T-helper 22 cell (primary cell): ENCODE results near the gene DEPP1.

Experiments
- DNase-seq: peaks from one replicate; pipeline ENCODE4 v3.0.0-alpha.2; 2020; ENCODE audit warnings: low read depth

DEPP1 gene

DNA sequence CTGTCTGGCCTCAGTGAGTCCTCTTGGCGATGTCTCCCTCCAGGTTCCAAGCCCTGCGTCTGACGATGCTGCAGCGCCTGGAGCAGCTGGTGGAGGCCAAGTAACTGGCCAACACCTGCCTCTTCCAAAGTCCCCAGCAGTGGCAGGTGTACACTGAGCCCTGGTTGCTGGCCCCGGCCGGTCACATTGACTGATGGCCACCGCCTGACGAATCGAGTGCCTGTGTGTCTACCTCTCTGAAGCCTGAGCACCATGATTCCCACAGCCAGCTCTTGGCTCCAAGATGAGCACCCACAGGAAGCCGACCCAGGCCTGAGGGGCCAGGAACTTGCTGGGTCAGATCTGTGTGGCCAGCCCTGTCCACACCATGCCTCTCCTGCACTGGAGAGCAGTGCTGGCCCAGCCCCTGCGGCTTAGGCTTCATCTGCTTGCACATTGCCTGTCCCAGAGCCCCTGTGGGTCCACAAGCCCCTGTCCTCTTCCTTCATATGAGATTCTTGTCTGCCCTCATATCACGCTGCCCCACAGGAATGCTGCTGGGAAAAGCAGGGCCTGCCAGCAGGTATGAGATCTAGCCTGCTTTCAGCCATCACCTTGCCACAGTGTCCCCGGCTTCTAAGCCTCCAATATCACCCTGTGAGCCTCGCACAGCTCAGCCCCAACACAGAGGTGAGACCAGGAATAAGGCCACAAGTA lies 14.8 kb upstream of the DEPP1 start:
- no peak for DNase-seq

DNA sequence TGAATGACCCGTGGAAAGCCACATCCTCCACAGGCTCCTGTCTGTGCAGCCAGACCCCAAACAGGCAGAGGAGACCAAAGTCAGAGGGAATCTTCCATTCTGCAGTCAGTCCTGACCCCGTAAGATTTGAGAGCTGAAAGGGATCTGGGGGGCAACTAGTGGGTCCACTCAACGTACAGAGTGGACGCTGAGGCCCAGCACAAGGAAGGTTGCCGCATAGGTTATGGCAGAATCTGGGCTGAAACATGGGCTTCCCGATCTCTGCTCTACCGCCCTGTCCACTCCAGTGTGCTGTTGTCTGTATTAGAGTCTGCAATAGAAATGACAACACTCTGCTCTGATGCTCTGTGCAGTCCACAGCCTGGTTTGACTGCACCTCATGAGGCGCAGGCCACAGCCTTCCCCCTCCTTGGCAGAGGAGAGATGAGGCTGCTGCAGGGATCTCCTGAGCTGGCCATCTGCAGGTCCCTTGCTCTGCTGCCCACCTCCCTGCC lies 14.2 kb upstream of the DEPP1 start:
- no peak for DNase-seq

DNA sequence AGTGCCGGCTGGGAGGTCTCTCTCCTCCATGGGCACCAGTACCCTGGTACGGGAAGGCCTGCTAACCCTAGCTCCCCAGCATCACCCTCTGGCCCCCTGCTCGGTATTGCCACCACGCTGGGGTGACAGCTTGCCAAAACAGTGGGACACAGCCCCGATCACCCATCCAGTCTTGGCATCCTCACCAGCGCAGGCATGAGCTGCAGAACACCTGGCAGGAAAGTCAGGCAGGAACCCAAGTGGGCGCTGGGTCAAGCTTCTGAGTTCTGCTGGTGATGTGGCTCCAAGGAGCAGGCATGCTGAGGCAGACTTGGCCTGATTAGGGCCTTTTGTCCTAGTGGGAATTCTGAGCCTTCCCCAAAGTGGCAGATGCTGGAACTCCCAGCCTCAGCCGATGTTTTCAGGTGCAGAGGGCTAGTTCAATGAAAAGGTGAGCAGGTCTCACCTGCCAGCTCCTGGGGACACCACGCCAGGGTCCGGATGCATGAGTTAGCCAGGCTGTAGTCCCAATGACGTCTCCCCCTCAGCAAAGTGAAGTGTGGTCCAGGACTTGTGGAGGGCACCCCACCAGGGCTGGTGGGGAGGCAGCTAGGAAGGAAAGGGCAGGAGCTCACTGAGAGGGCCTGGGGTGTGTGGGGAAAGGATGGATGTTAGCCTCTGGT lies 13.6 kb upstream of the DEPP1 start:
- no peak for DNase-seq

GRCh38 chr10:44991571-44991970 lies 13.0 kb upstream of the DEPP1 start:
- no peak for DNase-seq

- no peak for DNase-seq
Observed at GRCh38 chr10:44990965-44991364, 12.4 kb upstream of the DEPP1 start.

DNA sequence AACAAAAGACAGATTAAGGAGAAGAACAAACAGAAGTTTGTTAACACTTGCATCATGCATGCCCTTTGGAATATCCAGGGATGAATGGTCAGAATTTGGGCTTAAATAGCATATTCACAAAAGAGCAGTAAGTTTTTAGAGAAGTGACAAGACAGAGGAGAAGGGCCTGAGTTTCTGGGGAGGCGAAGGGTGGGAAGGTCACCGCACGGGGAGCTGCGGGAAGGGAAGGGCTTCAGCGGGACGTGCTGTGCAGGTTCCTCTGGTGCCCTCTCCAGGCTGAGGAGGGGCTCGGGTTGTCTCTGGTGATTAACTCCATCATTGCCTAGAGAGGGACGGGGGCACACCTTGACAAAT lies 11.7 kb upstream of the DEPP1 start:
- DNase-seq = no peak

DNA sequence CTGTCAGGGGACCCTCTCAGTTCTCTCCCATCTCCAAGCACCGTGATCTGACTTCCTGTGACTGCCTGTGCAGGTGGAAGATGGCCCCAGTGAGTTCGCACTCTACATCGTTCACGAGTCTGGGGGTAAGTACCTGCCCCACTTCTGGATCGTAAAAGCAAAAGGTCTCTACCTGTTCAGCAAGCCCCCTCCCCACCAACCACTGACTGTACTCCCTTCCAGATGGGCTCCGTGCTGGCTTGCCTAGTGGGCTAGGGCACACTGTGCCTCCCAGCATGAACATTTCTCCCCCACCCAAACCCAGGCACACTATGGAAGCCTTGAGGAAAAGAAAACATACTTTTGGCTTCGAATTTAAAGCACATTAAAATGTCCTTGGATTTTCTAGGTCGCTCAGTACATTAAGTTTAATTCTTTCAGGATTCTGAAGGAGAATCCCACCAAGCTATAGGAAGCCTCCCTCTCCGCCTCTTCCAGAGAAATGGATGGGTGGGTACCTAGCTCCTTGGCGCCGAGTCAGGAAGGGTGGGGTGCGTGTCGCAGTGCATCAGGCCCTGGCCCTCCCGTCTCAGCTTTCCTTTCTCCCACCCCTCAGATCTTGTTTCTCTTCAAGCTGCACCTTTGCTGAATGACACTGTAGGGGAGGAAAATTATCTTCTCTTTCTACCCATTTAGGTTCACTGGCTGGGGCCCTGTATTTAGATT lies 11.1 kb upstream of the DEPP1 start:
- no peak for DNase-seq

GRCh38 chr10:44988957-44989585 lies 10.5 kb upstream of the DEPP1 start:
- no peak for DNase-seq

- no peak for DNase-seq
Observed at GRCh38 chr10:44986670-44987069, 8.1 kb upstream of the DEPP1 start.

DNA sequence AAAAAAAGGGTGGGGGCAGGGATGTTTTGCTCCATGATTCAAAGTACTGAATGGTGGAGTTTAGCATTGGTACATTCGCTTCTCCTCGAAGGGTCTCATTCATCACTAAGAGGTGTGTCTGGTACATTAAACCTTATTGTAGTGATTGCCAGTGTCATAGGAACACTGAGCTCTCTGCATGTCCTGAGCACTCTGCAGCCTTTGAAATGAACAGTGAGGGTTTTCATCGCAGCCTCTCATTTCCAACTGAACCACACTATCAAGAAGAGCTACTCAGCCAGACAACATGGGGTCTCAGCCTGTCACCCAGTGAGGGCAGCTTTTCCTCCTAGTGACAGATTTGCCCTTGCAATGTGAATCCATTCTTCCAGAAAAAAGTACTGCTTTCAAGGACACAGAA lies 7.6 kb upstream of the DEPP1 start:
- DNase-seq = no peak

- DNase-seq = no peak
Observed at GRCh38 chr10:44985175-44985681, 6.6 kb upstream of the DEPP1 start.

GRCh38 chr10:44984671-44985101 lies 6.1 kb upstream of the DEPP1 start:
- DNase-seq = no peak

DNA sequence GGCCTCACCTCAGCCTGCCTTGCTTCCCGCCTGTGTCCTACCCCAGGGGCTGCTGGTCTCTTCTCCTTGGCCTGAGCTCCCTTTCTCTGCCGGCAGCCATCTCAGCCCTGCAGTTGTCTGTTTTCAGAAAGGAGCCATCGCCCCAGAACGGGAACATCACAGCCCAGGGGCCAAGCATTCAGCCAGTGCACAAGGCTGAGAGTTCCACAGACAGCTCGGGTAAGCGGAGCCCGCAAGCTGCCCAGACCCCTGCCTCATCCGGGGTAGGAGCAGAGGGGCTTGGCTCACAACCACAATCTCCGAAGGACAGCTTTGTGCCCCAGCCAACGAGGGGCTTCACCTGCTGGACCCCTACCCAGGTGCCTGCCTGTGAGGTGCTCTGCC lies 5.3 kb upstream of the DEPP1 start:
- DNase-seq = no peak

DNA sequence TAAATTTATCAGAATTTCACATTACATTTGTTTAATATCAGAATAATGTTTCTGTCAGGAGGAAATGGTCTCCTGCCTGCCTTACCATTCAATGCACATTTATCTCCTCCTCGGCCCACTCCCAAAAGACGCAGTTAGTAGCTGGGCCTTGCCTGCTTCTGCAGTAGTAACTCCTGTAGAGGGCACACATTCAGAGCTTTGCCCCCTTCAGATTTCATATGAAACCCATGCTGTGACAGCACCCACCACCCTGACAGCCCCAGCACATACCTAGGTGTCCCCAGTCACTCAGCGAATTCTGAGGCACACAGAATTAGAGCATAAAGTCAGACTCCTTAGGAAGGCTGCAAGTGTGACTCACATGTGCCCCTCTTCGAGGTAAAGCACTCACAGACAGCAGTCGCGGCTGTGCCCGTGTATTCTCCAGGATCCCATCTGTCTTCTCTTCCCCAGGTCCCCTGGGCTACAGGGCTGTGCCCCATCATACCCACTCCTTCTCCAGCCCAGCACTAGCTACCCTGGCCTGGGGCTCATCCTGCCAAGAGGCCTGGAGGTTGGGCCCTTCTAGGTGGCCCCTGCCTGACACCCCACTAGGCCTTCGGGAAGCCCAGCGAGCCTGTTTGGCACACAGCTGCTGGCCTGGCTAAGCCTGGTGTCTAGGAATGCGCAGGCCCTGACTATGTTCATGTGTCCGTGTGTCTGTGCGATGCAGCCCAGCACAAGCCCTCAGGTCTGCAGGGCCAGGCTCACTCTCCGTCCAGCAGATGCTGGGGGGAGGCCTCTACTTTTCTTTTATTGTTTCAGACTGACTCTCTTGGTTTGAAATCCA lies 4.7 kb upstream of the DEPP1 start:
- DNase-seq = no peak

DNA sequence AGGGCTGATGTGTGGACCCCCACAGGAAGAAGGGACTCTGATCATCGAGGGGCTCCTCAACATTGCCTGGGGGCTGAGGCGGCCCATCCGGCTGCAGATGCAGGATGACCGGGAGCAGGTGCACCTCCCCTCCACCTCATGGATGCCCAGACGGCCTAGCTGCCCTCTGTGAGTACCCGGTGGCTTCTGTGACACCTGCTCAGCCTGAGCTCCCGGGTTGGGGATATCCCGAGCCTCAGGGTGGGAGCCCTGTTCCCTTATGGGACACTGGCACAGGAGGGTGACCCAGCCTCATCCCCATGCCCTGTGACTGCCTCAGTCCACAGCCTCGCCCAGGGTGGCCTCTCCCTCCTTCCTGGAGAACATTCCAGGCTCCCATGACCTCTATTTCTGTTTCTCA lies 3.9 kb upstream of the DEPP1 start:
- no peak for DNase-seq

- DNase-seq = no peak
Observed at GRCh38 chr10:44982114-44982460, 3.5 kb upstream of the DEPP1 start.

DNA sequence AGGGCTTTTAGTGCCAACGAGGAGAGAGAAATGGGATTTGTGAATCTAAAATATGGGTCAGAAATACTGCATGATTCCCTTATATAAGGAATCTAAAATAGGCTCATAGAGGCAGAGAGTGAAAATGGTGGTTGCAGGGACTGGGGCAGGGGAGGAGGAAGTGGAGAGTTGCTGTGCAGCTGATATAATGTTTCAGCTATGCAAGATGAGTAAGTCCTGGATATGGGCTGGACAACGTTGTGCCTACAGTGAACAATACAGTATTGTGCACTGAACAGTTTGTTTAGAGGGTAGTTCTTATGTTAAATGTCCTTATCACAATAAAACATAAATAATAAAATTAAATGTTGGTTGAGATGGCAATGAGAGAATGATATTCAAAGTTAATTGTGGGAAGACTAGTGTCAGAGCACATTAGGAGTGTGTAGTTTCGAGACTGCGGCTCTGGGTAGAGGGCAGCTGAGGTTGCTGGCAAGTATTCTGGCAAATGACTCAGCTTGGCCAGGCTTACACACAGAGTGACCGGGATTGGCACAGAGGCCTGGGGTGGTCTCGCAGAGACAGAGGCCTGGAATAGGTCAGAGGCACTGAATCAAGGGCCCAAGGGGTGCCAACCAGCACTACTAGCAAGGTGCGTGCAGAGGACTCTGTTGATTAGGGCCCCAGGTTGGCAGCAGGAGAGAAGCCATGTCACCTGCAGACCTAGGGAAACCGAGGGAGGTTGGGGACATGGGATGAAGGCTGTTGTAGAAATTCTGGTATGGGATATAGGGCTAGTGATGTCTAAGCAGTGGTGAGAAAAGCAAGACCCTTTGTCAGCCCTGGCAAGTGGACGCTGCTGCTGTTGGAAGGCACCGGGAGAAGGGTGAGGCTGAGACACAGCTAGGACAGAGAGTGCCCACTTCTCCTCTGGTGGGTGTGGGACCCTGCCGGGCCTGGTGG lies 2.8 kb upstream of the DEPP1 start:
- DNase-seq = no peak

DNA sequence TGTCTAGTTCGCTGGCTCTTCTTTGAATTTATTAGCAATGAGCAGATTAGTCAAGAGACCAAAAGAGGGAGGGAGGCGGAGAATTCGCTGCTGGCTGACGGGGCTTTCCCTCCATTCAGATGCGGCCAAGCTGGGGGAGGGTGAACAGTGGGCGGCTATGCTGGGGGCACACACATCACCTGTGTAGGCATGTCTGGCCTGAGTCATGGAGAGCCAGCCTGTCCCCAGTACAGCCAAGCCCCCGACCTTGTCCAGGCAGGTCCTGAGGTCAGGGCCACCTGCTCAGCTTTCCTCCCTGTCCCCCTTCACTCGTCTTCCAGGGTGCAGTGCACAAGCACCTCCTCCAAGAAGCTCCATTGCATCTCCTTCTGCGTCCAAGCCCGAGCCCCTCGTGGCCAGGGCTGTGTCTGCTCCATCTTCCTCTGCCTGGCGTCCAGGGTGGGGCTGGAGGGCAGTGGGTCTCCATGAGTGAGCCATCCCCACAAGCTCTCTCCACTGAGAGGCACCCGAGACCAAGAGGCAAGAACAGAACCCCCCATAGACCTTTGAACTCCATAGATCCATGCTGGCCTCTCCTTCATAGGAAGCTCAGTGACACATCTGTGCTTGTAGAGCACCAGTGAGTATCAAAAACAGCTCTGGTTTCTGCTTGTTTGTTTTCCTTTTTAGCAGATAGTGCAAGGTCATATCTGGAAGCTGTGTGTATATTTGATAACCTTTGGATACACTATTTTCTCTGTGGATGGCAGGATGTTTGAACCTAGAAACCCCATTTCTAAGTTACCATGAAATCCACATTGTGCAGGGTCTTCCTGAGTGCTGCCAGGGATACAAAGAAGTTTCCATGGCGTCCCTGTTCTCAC lies 1.9 kb upstream of the DEPP1 start:
- DNase-seq = no peak

GRCh38 chr10:44979281-44980191 lies 927 bp upstream of the DEPP1 start:
- DNase-seq = no peak
